H1 (cell line): ENCODE measurements around the gene TCF7L2. TPM values are rescaled to one million over a fixed set of nuclear protein-coding genes. Genes with fewer than 3 reads are reported as not detected.

Source experiments
- CTCF ChIA-PET: fragments of 300-600 bp; sonication (Branson Sonifier 250); formaldehyde crosslinking; loops from one replicate; lab custom pipeline; 2021; ENCODE audit not compliant: partially characterized antibody; lab: Charles Lee
- POLR2A ChIA-PET: fragments of 300-600 bp; sonication (Branson Sonifier 250); formaldehyde crosslinking; loops from one replicate; lab custom pipeline; 2021; ENCODE audit warnings: inconsistent platforms; ENCODE audit not compliant: partially characterized antibody; lab: Charles Lee
- DNase-seq, 2 experiments: peaks; one replicate each; pipeline versions ENCODE4 v3.0.0 to v3.0.0-alpha.2; 2010 to 2022; ENCODE audit warnings: low spot score in 2 of 2, low read depth in 1 of 2, mixed read lengths in 1 of 2
- FAIRE-seq: peaks from 2 replicates; lab custom pipeline; 2011; peaks lifted over from hg19 to GRCh38; lab: Jason Lieb, UNC
- H2AFZ ChIP-seq: 2 replicates; pipeline ENCODE4 v1.8.1; 2012; ENCODE audit warnings: low read length, inconsistent platforms
- H2AK5ac ChIP-seq: 2 replicates; pipeline ENCODE4 v1.6.1; 2013; ENCODE audit warnings: low read depth, low read length
- H2BK120ac ChIP-seq: replicated peaks from 2 replicates; pipeline ENCODE3; 2013; ENCODE audit warnings: low read depth, low read length, inconsistent platforms
- H2BK12ac ChIP-seq: 2 replicates; pipeline ENCODE4 v1.6.1; 2013; ENCODE audit warnings: low read depth, low read length
- H2BK15ac ChIP-seq: 2 replicates; pipeline ENCODE4 v1.6.1; 2013; ENCODE audit warnings: low read length
- H2BK20ac ChIP-seq: 2 replicates; pipeline ENCODE4 v1.6.1; 2013; ENCODE audit warnings: low read length
- H2BK5ac ChIP-seq: 2 replicates; pipeline ENCODE4 v1.6.1; 2013; ENCODE audit warnings: low read depth, low read length
- H3K14ac ChIP-seq: 2 replicates; pipeline ENCODE4 v1.6.1; 2013; ENCODE audit warnings: inconsistent platforms; ENCODE audit not compliant: insufficient read length
- H3K18ac ChIP-seq: 2 replicates; pipeline ENCODE4 v1.6.1; 2013; ENCODE audit warnings: low read length; ENCODE audit errors: extremely low read depth
- H3K23ac ChIP-seq: 2 replicates; pipeline ENCODE4 v1.6.1; 2013; ENCODE audit warnings: inconsistent platforms; ENCODE audit not compliant: insufficient read length
- H3K23me2 ChIP-seq: 2 replicates; pipeline ENCODE4 v1.6.1; 2013; ENCODE audit warnings: low read depth, low read length
- H3K27ac ChIP-seq: 2 replicates; pipeline ENCODE4 v1.6.1; 2011; ENCODE audit warnings: low read depth, low read length, inconsistent platforms
- H3K27me3 ChIP-seq, 4 experiments: replicated peaks in 1 of 4; 1 replicate in 1 of 4; 2 replicates in 3 of 4; pipeline versions ENCODE4 v1.6.1 to v1.8.1; 2011 to 2013; ENCODE audit warnings: low read length in 3 of 4, mild to moderate bottlenecking in 3 of 4, inconsistent platforms in 2 of 4, mixed read lengths in 2 of 4, moderate library complexity in 1 of 4; ENCODE audit not compliant: control insufficient read depth in 3 of 4, insufficient read depth in 3 of 4; ENCODE audit errors: extremely low read depth in 1 of 4
- H3K36me3 ChIP-seq, 4 experiments: 2 replicates each; pipeline versions ENCODE4 v1.6.1 to v1.8.1; 2011 to 2013; ENCODE audit warnings: mild to moderate bottlenecking in 4 of 4, low read length in 3 of 4, moderate library complexity in 2 of 4, control low read depth in 1 of 4, inconsistent platforms in 1 of 4; ENCODE audit not compliant: insufficient read depth in 4 of 4, control insufficient read depth in 2 of 4
- H3K4ac ChIP-seq: replicated peaks from 2 replicates; pipeline ENCODE3; 2013; ENCODE audit warnings: low read length, low read depth, mixed read lengths, inconsistent platforms; ENCODE audit not compliant: insufficient read length
- H3K4me1 ChIP-seq, 4 experiments: replicated peaks in 1 of 4; 1 replicate in 1 of 4; 2 replicates in 3 of 4; pipeline versions ENCODE4 v1.6.1 to v1.8.1; 2011 to 2013; ENCODE audit warnings: low read length in 3 of 4, inconsistent platforms in 2 of 4, mixed read lengths in 1 of 4; ENCODE audit not compliant: insufficient read depth in 4 of 4, control insufficient read depth in 3 of 4
- H3K4me2 ChIP-seq, 2 experiments: 2 replicates each; pipeline versions ENCODE4 v1.6.1 to v1.8.1; 2011 to 2013; ENCODE audit warnings: low read depth in 2 of 2, low read length in 2 of 2, control low read depth in 1 of 2, inconsistent platforms in 1 of 2, mild to moderate bottlenecking in 1 of 2; ENCODE audit not compliant: insufficient read depth in 1 of 2
- H3K4me3 ChIP-seq, 4 experiments: fragments of 200-600, 300-600 bp in 1 of 4; sonication (generic), shearing (Covaris generic), sonication (Bioruptor Twin) in 1 of 4; 2 replicates each; pipeline versions ENCODE4 v1.5.1 to v1.8.1; 2011 to 2016; ENCODE audit warnings: low read length in 4 of 4, low read depth in 3 of 4, control low read depth in 2 of 4, inconsistent platforms in 2 of 4, mild to moderate bottlenecking in 2 of 4, mixed read lengths in 1 of 4, moderate library complexity in 1 of 4; ENCODE audit not compliant: insufficient read depth in 2 of 4; ENCODE audit errors: extremely low read depth in 1 of 4
- H3K56ac ChIP-seq: replicated peaks from 2 replicates; pipeline ENCODE3; 2013; ENCODE audit warnings: low read depth, mild to moderate bottlenecking, mixed read lengths, low read length, inconsistent platforms; ENCODE audit not compliant: insufficient read length
- H3K79me1 ChIP-seq: 2 replicates; pipeline ENCODE4 v1.6.1; 2013; ENCODE audit warnings: low read depth, low read length, control low read depth
- H3K79me2 ChIP-seq, 2 experiments: 2 replicates each; pipeline versions ENCODE4 v1.6.1 to v1.8.1; 2012 to 2013; ENCODE audit warnings: low read length in 2 of 2, mild to moderate bottlenecking in 2 of 2, inconsistent platforms in 1 of 2; ENCODE audit not compliant: insufficient read depth in 2 of 2, control insufficient read depth in 1 of 2
- H3K9ac ChIP-seq, 4 experiments: replicated peaks in 1 of 4; 1 replicate in 1 of 4; 2 replicates in 3 of 4; pipeline versions ENCODE4 v1.6.1 to v1.8.1; 2011 to 2013; ENCODE audit warnings: low read depth in 3 of 4, low read length in 3 of 4, control low read depth in 2 of 4, mild to moderate bottlenecking in 2 of 4, moderate library complexity in 2 of 4, inconsistent platforms in 1 of 4; ENCODE audit errors: extremely low read depth in 1 of 4
- H3K9me3 ChIP-seq, 2 experiments: 2 replicates each; pipeline versions ENCODE4 v1.6.1 to v1.8.1; 2012 to 2013; ENCODE audit warnings: mild to moderate bottlenecking in 2 of 2, moderate library complexity in 2 of 2, control low read depth in 1 of 2, inconsistent platforms in 1 of 2, low read depth in 1 of 2, low read length in 1 of 2, mixed read lengths in 1 of 2; ENCODE audit not compliant: insufficient read depth in 2 of 2
- H4K20me1 ChIP-seq, 2 experiments: replicated peaks in 1 of 2; 2 replicates each; pipeline versions ENCODE3 to v1.8.1; 2011 to 2013; ENCODE audit warnings: inconsistent platforms in 2 of 2, low read length in 2 of 2, mild to moderate bottlenecking in 1 of 2; ENCODE audit not compliant: insufficient read depth in 2 of 2, control insufficient read depth in 1 of 2
- H4K5ac ChIP-seq: 2 replicates; pipeline ENCODE4 v1.6.1; 2013; ENCODE audit warnings: low read length, low read depth, mixed read lengths, inconsistent platforms; ENCODE audit not compliant: insufficient read length
- H4K8ac ChIP-seq: 2 replicates; pipeline ENCODE4 v1.8.0; 2013; ENCODE audit warnings: mild to moderate bottlenecking, moderate library complexity, low read length, inconsistent platforms; ENCODE audit not compliant: insufficient read depth; ENCODE audit errors: extremely low read depth
- H4K91ac ChIP-seq: replicated peaks from 2 replicates; pipeline ENCODE3; 2013; ENCODE audit warnings: low read length, mixed read lengths, inconsistent platforms; ENCODE audit not compliant: insufficient read length
- ASH2L ChIP-seq: fragments of 200-600, 300-600 bp; sonication (generic); IDR thresholded peaks from one replicate; pipeline ENCODE4 v1.7.1; 2017; ENCODE audit warnings: low read length
- NANOG ChIP-seq: IDR thresholded peaks from 2 replicates; pipeline ENCODE4 v1.6.1; 2011; ENCODE audit warnings: low read length, low read depth, mild to moderate bottlenecking, inconsistent platforms; ENCODE audit not compliant: insufficient read depth, poor library complexity, severe bottlenecking
- SP4 ChIP-seq: IDR thresholded peaks from 2 replicates; pipeline ENCODE4 v1.6.1; 2012; ENCODE audit warnings: low read length, inconsistent platforms
- TBP ChIP-seq: IDR thresholded peaks from 2 replicates; pipeline ENCODE4 v1.6.1; 2011; ENCODE audit warnings: low read depth, low read length, improper control_type of control experiment
- WGBS, 2 experiments: shearing (Covaris generic) in 1 of 2; methylation state at CpG; one replicate each; pipeline versions ENCODE4 v1.1.6 to v1.1.7; 2013 to 2015; ENCODE audit warnings: low lambda C conversion rate in 2 of 2, mixed read lengths in 2 of 2, inconsistent platforms in 1 of 2, low coverage in 1 of 2, missing lambda C conversion rate in 1 of 2; ENCODE audit not compliant: insufficient replicate concordance in 2 of 2, insufficient coverage in 1 of 2, insufficient read length in 1 of 2; ENCODE audit errors: extremely low coverage in 1 of 2, missing lambda C conversion rate in 1 of 2; 5-methylcytosine and 5-hydroxymethylcytosine counted together
- polyA plus RNA-seq, 7 experiments: library from polyadenylated mRNA; depleted of rRNA in 3 of 7; stranded (reverse) in 5 of 7; unstranded in 2 of 7; fragments of >200 nt in 5 of 7; fragments of 200-250 nt in 2 of 7; gene quantifications; 1 replicate in 5 of 7; 2 replicates in 1 of 7; 4 replicates in 1 of 7; pipeline versions ENCODE4 v1.2.1 to v1.2.3, GENCODE V29; 2011 to 2013; ENCODE audit warnings: missing spikeins in 2 of 7, mixed read lengths in 2 of 7
- total RNA-seq: library from RNA; stranded (reverse); fragmentation: NEBNext Ultra II Directional; extraction: Animal tissue kit (Norgen Biotek cat#: 25700); gene quantifications from 2 replicates; pipeline ENCODE4 v1.2.1, GENCODE V29; 2021
- TF ChIP-seq, protein P1 (sequence below), 3 experiments: IDR thresholded peaks; 1 replicate in 2 of 3; 2 replicates in 1 of 3; pipeline versions ENCODE4 v1.5.1 to v1.6.1; 2011; ENCODE audit warnings: low read length in 3 of 3, mild to moderate bottlenecking in 3 of 3, inconsistent platforms in 2 of 3, low read depth in 1 of 3, moderate library complexity in 1 of 3; ENCODE audit not compliant: insufficient read depth in 1 of 3; ENCODE audit errors: control extremely low read depth in 1 of 3
- TF ChIP-seq, protein P2 (sequence below): IDR thresholded peaks from 2 replicates; pipeline ENCODE4 v1.6.1; 2012; ENCODE audit warnings: inconsistent platforms

TCF7L2 gene
- total and polyA plus RNA-seq, 2 of the 8 experiments (the other 6 are each of a cell fraction or from before 2014, with no cell fraction given): 33.9 to 67.3 TPM

DNA sequence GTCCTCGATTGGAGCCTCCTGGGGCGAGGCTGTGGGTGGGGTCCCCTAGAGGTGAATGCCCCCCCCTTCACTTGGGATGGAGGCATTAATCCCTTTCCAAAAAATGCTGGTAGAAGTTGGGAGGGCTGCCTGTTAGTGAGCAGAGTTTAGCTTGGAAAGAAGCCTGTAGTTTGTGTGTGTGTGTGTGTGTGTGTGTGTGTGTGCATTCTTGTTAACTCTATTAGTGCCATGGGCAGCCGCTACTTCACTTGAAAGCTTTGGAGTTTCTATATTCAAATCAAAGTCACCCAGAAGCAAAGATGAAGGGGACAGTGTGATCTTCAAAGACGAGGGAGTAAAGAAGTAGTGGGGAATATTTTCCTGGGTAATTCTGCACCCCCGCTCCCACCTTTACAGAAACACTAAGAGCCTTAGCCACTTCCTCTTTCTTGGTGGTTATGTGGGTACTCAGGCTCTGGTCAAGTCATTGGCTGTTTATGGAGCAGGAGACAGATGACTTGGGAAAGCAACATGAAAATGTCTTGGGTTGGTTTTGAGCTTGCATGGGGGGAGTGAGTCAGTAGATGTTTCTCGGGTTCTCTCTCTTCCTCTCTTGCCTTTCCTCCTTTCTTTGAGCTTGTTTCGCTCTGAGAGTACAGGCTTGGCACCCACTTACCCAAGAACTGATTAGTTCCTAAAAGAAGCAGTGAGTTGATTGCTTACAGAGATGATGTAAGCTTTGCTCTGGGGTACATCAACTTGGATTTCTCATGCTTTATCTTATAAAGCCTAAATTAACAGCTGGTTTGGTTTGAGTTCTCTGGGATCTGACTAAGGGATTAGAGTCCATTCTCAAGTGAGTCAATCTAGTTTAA lies 35.9 kb downstream of the TCF7L2 start:
- Histone ChIP-seq H3K9ac (no peak overlapping the region), H3K9me3 (no peaks in the 10 kb centered on the region), H2AK5ac (no peak overlapping the region), H2BK12ac (no peak overlapping the region), H2BK5ac (no peak overlapping the region), H4K20me1 (peaks cover 19 to 39% of the 10 kb centered on the region in 2 experiments), H2BK20ac (no peak overlapping the region), H2AFZ (no peak overlapping the region), H4K5ac (no peak overlapping the region), H4K8ac (no peak overlapping the region; the same call in 1 of the 2 replicates), H2BK15ac (no peak overlapping the region), H3K56ac (no peak overlapping the region), H3K36me3 (peaks cover 0 to 23% (median 0%) of the 10 kb centered on the region in 4 experiments; a peak in 3 of 8 replicates), H3K4me3 (no peak overlapping the region), H3K4me2 (no peak overlapping the region; a peak in 1 of 4 replicates), H3K27me3 (no peaks in the 10 kb centered on the region), H3K27ac (no peak overlapping the region), H3K18ac (no peak overlapping the region), H3K23ac (no peak overlapping the region), H3K23me2 (no peaks in the 10 kb centered on the region), H3K79me2 (peaks cover 26 to 96% of the 10 kb centered on the region in 2 experiments), H3K4ac (no peak overlapping the region), H3K79me1 (peaks cover 23% of the 10 kb centered on the region), H2BK120ac (no peak overlapping the region), H3K4me1 (peaks cover 15 to 47% (median 33%) of the 10 kb centered on the region in 4 experiments), H3K14ac (no peak overlapping the region), H4K91ac (no peak overlapping the region)
- ChIA-PET CTCF (interaction anchor here (0.6 to 2.1 kb wide), 8 partner anchors 15 to 459 kb away, joined by 3 to 10 read pairs (median 3); no protein-coding TSS in a partner anchor), POLR2A (interaction anchor here (0.8 to 6.2 kb wide), 9 partner anchors 9 to 77 kb away, joined by 3 to 38 read pairs (median 7); no protein-coding TSS in a partner anchor)
- no peak for FAIRE-seq
- TF ChIP-seq, protein P1, sequence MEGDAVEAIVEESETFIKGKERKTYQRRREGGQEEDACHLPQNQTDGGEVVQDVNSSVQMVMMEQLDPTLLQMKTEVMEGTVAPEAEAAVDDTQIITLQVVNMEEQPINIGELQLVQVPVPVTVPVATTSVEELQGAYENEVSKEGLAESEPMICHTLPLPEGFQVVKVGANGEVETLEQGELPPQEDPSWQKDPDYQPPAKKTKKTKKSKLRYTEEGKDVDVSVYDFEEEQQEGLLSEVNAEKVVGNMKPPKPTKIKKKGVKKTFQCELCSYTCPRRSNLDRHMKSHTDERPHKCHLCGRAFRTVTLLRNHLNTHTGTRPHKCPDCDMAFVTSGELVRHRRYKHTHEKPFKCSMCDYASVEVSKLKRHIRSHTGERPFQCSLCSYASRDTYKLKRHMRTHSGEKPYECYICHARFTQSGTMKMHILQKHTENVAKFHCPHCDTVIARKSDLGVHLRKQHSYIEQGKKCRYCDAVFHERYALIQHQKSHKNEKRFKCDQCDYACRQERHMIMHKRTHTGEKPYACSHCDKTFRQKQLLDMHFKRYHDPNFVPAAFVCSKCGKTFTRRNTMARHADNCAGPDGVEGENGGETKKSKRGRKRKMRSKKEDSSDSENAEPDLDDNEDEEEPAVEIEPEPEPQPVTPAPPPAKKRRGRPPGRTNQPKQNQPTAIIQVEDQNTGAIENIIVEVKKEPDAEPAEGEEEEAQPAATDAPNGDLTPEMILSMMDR (IDR thresholded peaks at IDR 0.05; ENCODE audit: control extremely low read depth in 1 of 3, insufficient read depth in 1 of 3, low read depth in 1 of 3, low read length in 3 of 3): no peak
- TF ChIP-seq SP4: no peak
- TF ChIP-seq ASH2L: no peak
- TF ChIP-seq, protein P2, sequence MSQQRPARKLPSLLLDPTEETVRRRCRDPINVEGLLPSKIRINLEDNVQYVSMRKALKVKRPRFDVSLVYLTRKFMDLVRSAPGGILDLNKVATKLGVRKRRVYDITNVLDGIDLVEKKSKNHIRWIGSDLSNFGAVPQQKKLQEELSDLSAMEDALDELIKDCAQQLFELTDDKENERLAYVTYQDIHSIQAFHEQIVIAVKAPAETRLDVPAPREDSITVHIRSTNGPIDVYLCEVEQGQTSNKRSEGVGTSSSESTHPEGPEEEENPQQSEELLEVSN: no peak
- no peak for TF ChIP-seq TBP
- no peak for TF ChIP-seq NANOG
- no peak for DNase-seq
- WGBS, 2 experiments: 89% methylated on average over 7 of the region's 7 CpGs; no CpG with 5 or more reads in 1 of the 2 experiments
